ENCODE data around the gene C4orf50. TPM values are rescaled to one million over a fixed set of nuclear protein-coding genes. Genes with fewer than 3 reads are reported as not detected.

C4orf50 gene
- total and polyA plus RNA-seq, 2 of the 13 experiments (the other 11 are each of a cell fraction or from before 2014, with no cell fraction given): not detected

DNA sequence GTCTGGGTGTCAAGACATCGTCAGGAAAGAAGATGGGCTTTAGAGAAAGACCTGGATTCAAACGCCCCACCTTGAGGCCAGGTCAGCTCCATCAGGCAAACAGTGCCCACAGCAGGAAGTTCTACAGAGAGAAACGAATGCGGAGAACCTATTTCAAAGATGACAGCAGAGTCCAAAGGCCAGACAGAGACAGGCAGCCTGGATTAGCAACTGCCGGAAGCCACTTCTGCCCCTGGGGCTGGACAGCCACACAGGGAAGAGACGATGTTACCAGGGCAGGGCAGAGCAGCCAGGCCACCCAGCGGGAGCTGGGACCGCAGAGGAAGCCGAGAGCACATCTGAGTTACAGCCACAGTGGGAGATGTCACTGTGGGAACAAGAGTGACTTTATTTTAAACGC, 1.2 kb downstream of the C4orf50 start (continued):
- TF ChIP-seq, protein P1, sequence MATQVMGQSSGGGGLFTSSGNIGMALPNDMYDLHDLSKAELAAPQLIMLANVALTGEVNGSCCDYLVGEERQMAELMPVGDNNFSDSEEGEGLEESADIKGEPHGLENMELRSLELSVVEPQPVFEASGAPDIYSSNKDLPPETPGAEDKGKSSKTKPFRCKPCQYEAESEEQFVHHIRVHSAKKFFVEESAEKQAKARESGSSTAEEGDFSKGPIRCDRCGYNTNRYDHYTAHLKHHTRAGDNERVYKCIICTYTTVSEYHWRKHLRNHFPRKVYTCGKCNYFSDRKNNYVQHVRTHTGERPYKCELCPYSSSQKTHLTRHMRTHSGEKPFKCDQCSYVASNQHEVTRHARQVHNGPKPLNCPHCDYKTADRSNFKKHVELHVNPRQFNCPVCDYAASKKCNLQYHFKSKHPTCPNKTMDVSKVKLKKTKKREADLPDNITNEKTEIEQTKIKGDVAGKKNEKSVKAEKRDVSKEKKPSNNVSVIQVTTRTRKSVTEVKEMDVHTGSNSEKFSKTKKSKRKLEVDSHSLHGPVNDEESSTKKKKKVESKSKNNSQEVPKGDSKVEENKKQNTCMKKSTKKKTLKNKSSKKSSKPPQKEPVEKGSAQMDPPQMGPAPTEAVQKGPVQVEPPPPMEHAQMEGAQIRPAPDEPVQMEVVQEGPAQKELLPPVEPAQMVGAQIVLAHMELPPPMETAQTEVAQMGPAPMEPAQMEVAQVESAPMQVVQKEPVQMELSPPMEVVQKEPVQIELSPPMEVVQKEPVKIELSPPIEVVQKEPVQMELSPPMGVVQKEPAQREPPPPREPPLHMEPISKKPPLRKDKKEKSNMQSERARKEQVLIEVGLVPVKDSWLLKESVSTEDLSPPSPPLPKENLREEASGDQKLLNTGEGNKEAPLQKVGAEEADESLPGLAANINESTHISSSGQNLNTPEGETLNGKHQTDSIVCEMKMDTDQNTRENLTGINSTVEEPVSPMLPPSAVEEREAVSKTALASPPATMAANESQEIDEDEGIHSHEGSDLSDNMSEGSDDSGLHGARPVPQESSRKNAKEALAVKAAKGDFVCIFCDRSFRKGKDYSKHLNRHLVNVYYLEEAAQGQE (IDR thresholded peaks at IDR 0.05; ENCODE audit: borderline replicate concordance in 1 of 2, low read depth in 1 of 2, low read length in 2 of 2): peak in 1 of 2 experiments; percentile 45; a peak in 1 of 4 replicates
- TF ChIP-seq ZNF678 (CRISPR knock-in tag; IDR thresholded peaks at IDR 0.05) (no peak), PITX1 (CRISPR knock-in tag; IDR thresholded peaks at IDR 0.05) (peak; percentile 88), TCF7L2 (IDR thresholded peaks at IDR 0.05; ENCODE audit: low read depth, low read length) (no peak), ZNF292 (CRISPR knock-in tag; IDR thresholded peaks at IDR 0.05; ENCODE audit: borderline replicate concordance, low read depth) (no peak), ELF1 (CRISPR knock-in tag; IDR thresholded peaks at IDR 0.05) (peak; percentile 71), PBX3 (CRISPR knock-in tag; IDR thresholded peaks at IDR 0.05; ENCODE audit: borderline replicate concordance) (no peak), MEIS2 (CRISPR knock-in tag; IDR thresholded peaks at IDR 0.05) (0 out of 2 replicates have a peak, but pooled peaks have one; percentile 32), SAP130 (CRISPR knock-in tag; IDR thresholded peaks at IDR 0.05; ENCODE audit: low read depth) (peak; percentile 51), CHCHD3 (CRISPR knock-in tag; IDR thresholded peaks at IDR 0.05) (no peak), ETV5 (CRISPR knock-in tag; IDR thresholded peaks at IDR 0.05; ENCODE audit: borderline replicate concordance) (peak; percentile 76; the same call in 1 of the 2 replicates), CBX1 (IDR thresholded peaks at IDR 0.05; ENCODE audit: low read depth) (peak; percentile 50), CEBPG (CRISPR knock-in tag; IDR thresholded peaks at IDR 0.05) (0 out of 2 replicates have a peak, but pooled peaks have one; percentile 15), FOXA3 (CRISPR knock-in tag; IDR thresholded peaks at IDR 0.05) (peak; percentile 19; the same call in 1 of the 2 replicates), NONO (IDR thresholded peaks at IDR 0.05) (no peak), NONO (CRISPR knock-in tag; conservative IDR thresholded peaks at IDR 0.05) (no peak), SALL1 (CRISPR knock-in tag; IDR thresholded peaks at IDR 0.05) (peak; percentile 56; the same call in 1 of the 2 replicates), ZNF264 (CRISPR knock-in tag; IDR thresholded peaks at IDR 0.05) (peak; percentile 91), ZNF121 (CRISPR knock-in tag; IDR thresholded peaks at IDR 0.05) (peak; percentile 95), RFX5 (IDR thresholded peaks at IDR 0.05; ENCODE audit: low read depth, low read length) (peak; percentile 17; the same call in 1 of the 2 replicates), ZNF34 (CRISPR knock-in tag; IDR thresholded peaks at IDR 0.05; ENCODE audit: borderline replicate concordance) (no peak), CTCF (CRISPR knock-in tag; IDR thresholded peaks at IDR 0.05) (0 out of 2 replicates have a peak, but pooled peaks have one; percentile 25), SMC3 (IDR thresholded peaks at IDR 0.05; ENCODE audit: low read length) (no peak)
- TF ChIP-seq, protein P2, sequence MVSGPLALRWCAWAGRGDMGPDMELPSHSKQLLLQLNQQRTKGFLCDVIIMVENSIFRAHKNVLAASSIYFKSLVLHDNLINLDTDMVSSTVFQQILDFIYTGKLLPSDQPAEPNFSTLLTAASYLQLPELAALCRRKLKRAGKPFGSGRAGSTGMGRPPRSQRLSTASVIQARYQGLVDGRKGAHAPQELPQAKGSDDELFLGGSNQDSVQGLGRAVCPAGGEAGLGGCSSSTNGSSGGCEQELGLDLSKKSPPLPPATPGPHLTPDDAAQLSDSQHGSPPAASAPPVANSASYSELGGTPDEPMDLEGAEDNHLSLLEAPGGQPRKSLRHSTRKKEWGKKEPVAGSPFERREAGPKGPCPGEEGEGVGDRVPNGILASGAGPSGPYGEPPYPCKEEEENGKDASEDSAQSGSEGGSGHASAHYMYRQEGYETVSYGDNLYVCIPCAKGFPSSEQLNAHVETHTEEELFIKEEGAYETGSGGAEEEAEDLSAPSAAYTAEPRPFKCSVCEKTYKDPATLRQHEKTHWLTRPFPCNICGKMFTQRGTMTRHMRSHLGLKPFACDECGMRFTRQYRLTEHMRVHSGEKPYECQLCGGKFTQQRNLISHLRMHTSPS (CRISPR knock-in tag; IDR thresholded peaks at IDR 0.05; ENCODE audit: low read depth): 0 out of 2 replicates have a peak, but pooled peaks have one; percentile 25

Data from HepG2 (cell line).